Neural cell (in vitro differentiated cells): ENCODE data around the gene TSPAN11. TPM values are rescaled to one million over a fixed set of nuclear protein-coding genes. Genes with fewer than 3 reads are reported as not detected.

Source experiments
- H2AFZ ChIP-seq: fragments of 200-600, 300-800 bp; sonication (generic), shearing (Covaris generic); 2 replicates; pipeline ENCODE4 v1.6.0; 2014; ENCODE audit warnings: low read depth, mild to moderate bottlenecking, antibody characterized with exemption, low read length, moderate library complexity
- H3F3A ChIP-seq: fragments of 200-600 bp; shearing (Covaris generic); 2 replicates; pipeline ENCODE4 v1.6.1; 2016; ENCODE audit warnings: mild to moderate bottlenecking, moderate library complexity, mixed read lengths, antibody characterized with exemption, low read length; ENCODE audit not compliant: insufficient read depth, poor library complexity, severe bottlenecking
- H3K27ac ChIP-seq: fragments of 200-600, 300-800 bp; sonication (generic), shearing (Covaris generic); 2 replicates; pipeline ENCODE4 v1.5.1; 2014; ENCODE audit warnings: mild to moderate bottlenecking, low read length, moderate library complexity
- H3K27me3 ChIP-seq: fragments of 300-800, 200-600 bp; sonication (generic), shearing (Covaris generic); 2 replicates; pipeline ENCODE4 v1.6.0; 2014; ENCODE audit warnings: mild to moderate bottlenecking, low read depth, low read length, moderate library complexity; ENCODE audit not compliant: insufficient read depth
- H3K36me3 ChIP-seq: fragments of 300-800, 200-600 bp; sonication (generic), shearing (Covaris generic); 2 replicates; pipeline ENCODE4 v1.5.1; 2014; ENCODE audit warnings: mild to moderate bottlenecking, antibody characterized with exemption, low read length, moderate library complexity; ENCODE audit not compliant: insufficient read depth
- H3K4me2 ChIP-seq: fragments of 300-800, 200-600 bp; sonication (generic), shearing (Covaris generic); 2 replicates; pipeline ENCODE4 v1.6.0; 2014; ENCODE audit warnings: mild to moderate bottlenecking, low read length
- H3K4me3 ChIP-seq: fragments of 300-800, 200-600 bp; sonication (generic), shearing (Covaris generic); 2 replicates; pipeline ENCODE4 v1.5.1; 2014; ENCODE audit warnings: mild to moderate bottlenecking, low read length, moderate library complexity
- H3K79me2 ChIP-seq: fragments of 200-600 bp; shearing (Covaris generic); replicated peaks from 2 replicates; pipeline ENCODE4 v1.6.0; 2014; ENCODE audit warnings: mild to moderate bottlenecking, low read length, moderate library complexity; ENCODE audit not compliant: insufficient read depth
- H3K9ac ChIP-seq: fragments of 300-800, 200-600 bp; sonication (generic), shearing (Covaris generic); 2 replicates; pipeline ENCODE4 v1.6.1; 2016; ENCODE audit warnings: mild to moderate bottlenecking, low read length, mixed read lengths
- H3K9me2 ChIP-seq: fragments of 200-600 bp; shearing (Covaris generic); 2 replicates; pipeline ENCODE4 v1.6.1; 2016; ENCODE audit warnings: mild to moderate bottlenecking, low read length, mixed read lengths; ENCODE audit not compliant: insufficient read depth
- H3K9me3 ChIP-seq: fragments of 200-600, 300-800 bp; sonication (generic), shearing (Covaris generic); 2 replicates; pipeline ENCODE4 v1.6.1; 2016; ENCODE audit warnings: mild to moderate bottlenecking, mixed run types, low read length, moderate library complexity, mixed read lengths
- H4K20me1 ChIP-seq: fragments of 200-600 bp; shearing (Covaris generic); 2 replicates; pipeline ENCODE4 v1.6.1; 2016; ENCODE audit warnings: mild to moderate bottlenecking, mixed run types; ENCODE audit not compliant: insufficient read depth
- CTCF ChIP-seq: fragments of 450-650 bp; IDR thresholded peaks from 2 replicates; pipeline ENCODE4 v1.5.1; 2014; ENCODE audit warnings: antibody characterized with exemption, mild to moderate bottlenecking, moderate library complexity; ENCODE audit not compliant: poor library complexity, severe bottlenecking
- EP300 ChIP-seq: fragments of 450-650 bp; conservative IDR thresholded peaks from 2 replicates; pipeline ENCODE4 v1.6.1; 2014; ENCODE audit warnings: antibody characterized with exemption, mild to moderate bottlenecking, moderate library complexity; ENCODE audit not compliant: poor library complexity, severe bottlenecking
- EZH2 ChIP-seq: fragments of 200-600, 300-800 bp; shearing (Covaris generic), sonication (generic); IDR thresholded peaks from 2 replicates; pipeline ENCODE4 v1.6.1; 2014; ENCODE audit warnings: antibody characterized with exemption, low read length, borderline replicate concordance, mild to moderate bottlenecking; ENCODE audit not compliant: insufficient read depth, poor library complexity, severe bottlenecking
- MXI1 ChIP-seq: fragments of 450-650 bp; conservative IDR thresholded peaks from 2 replicates; pipeline ENCODE4 v1.6.1; 2014; ENCODE audit warnings: antibody characterized with exemption, mild to moderate bottlenecking; ENCODE audit not compliant: poor library complexity, severe bottlenecking
- POLR2AphosphoS5 ChIP-seq: IDR thresholded peaks from 2 replicates; pipeline ENCODE4 v1.6.1; 2012
- RAD21 ChIP-seq: fragments of 450-650 bp; conservative IDR thresholded peaks from 2 replicates; pipeline ENCODE4 v1.6.1; 2014; ENCODE audit warnings: antibody characterized with exemption, mild to moderate bottlenecking, moderate library complexity
- REST ChIP-seq: IDR thresholded peaks from 2 replicates; pipeline ENCODE4 v1.6.1; 2012; ENCODE audit warnings: borderline replicate concordance
- SMC3 ChIP-seq: fragments of 450-650 bp; conservative IDR thresholded peaks from 2 replicates; pipeline ENCODE4 v1.6.1; 2014; ENCODE audit warnings: antibody characterized with exemption, mild to moderate bottlenecking, moderate library complexity; ENCODE audit not compliant: poor library complexity
- TAF1 ChIP-seq: IDR thresholded peaks from 2 replicates; pipeline ENCODE4 v1.6.1; 2012; ENCODE audit warnings: low read depth
- polyA plus RNA-seq: library from polyadenylated mRNA; depleted of rRNA; stranded (reverse); fragments of >200 nt; gene quantifications from 2 replicates; pipeline ENCODE4 v1.2.3, GENCODE V29; 2014

The TSPAN11 gene
- polyA plus RNA-seq, 1 donor from 2014 or later: 5.6 TPM

- Histone ChIP-seq H3K4me2 (no peak overlapping the region), H3K9ac (no peak overlapping the region), H3K27me3 (no peaks in the 10 kb centered on the region), H3K9me2 (no peaks in the 10 kb centered on the region), H3K79me2 (no peaks in the 10 kb centered on the region), H2AFZ (no peak overlapping the region), H3K27ac (no peak overlapping the region), H3F3A (no peaks in the 10 kb centered on the region), H3K4me3 (no peak overlapping the region), H4K20me1 (no peaks in the 10 kb centered on the region), H3K9me3 (no peaks in the 10 kb centered on the region), H3K36me3 (no peaks in the 10 kb centered on the region)
- TF ChIP-seq MXI1 (no peak), SMC3 (no peak), RAD21 (no peak), TAF1 (no peak), CTCF (no peak), POLR2AphosphoS5 (no peak), EP300 (no peak), EZH2 (no peak), REST (no peak)
Observed at GRCh38 chr12:31018790-31019505, 92.4 kb downstream of the TSPAN11 start.

- no peak overlapping the region for H2AFZ ChIP-seq
- H4K20me1 ChIP-seq: no peaks in the 10 kb centered on the region
- TF ChIP-seq SMC3 (no peak), TAF1 (no peak), CTCF (no peak), RAD21 (no peak)
- no peak overlapping the region for H3K4me2 ChIP-seq
- H3K79me2 ChIP-seq: no peaks in the 10 kb centered on the region
- H3K27ac ChIP-seq: no peak overlapping the region
- H3F3A ChIP-seq: no peaks in the 10 kb centered on the region
- no peak overlapping the region for H3K4me3 ChIP-seq
- H3K9ac ChIP-seq: no peak overlapping the region
- no peaks in the 10 kb centered on the region for H3K9me2 ChIP-seq
- H3K9me3 ChIP-seq: no peaks in the 10 kb centered on the region
- H3K36me3 ChIP-seq: no peaks in the 10 kb centered on the region
- no peaks in the 10 kb centered on the region for H3K27me3 ChIP-seq
Observed at GRCh38 chr12:31019561-31019960, 93.0 kb downstream of the TSPAN11 start.
